GM18520 (cell line): ENCODE results near the gene RPS6KA5.
"Not testable (repeated sequence)": the region's sequence is repeated elsewhere in the genome, so short reads cannot be mapped to it uniquely, and the experiment has no call there.

ENCODE experiments used
- ATAC-seq: cut with Tn5 transposase; IDR thresholded peaks from one replicate; pipeline ENCODE4 v1.9.1; 2021; ENCODE audit not compliant: unreplicated experiment

Gene RPS6KA5

DNA sequence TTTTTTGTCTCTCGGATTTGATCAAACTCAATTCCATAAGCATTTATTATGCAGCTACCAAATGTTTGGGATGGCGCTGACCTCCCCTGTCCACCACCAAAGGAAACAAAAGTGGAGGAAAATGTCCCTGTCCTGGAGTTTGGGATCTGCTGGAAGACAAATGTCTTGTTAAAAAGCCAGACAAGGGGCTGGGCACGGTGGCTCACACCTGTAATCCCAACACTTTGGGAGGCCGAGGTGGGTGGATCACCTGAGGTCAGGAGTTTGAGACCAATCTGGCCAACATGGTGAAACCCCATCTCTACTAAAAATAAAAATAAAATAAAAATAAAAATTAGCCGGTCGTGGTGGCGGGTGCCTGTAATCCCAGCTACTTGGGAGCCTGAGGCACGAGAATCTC, 221.9 kb downstream of the RPS6KA5 start:
- ATAC-seq = not testable (repeated sequence)

DNA sequence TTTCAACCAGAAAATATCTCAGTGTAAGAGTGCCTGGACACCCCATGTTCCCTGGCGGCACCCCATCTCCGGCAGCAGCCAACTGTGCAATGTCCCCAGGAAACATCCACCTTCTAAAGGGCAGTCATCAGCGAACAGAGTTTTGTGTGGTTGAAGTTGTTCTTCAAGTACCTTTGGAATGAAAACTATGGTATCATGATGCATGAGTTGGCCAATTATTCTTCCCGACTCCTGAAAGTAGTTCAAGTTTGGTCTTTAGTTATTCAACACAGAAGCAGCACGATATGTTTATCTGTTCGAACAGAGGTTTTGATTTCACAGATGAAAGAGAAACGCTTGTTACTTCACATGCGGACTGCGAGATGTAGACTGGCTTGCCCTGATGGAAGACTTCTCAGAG, 223.1 kb downstream of the RPS6KA5 start:
- ATAC-seq = no peak

DNA sequence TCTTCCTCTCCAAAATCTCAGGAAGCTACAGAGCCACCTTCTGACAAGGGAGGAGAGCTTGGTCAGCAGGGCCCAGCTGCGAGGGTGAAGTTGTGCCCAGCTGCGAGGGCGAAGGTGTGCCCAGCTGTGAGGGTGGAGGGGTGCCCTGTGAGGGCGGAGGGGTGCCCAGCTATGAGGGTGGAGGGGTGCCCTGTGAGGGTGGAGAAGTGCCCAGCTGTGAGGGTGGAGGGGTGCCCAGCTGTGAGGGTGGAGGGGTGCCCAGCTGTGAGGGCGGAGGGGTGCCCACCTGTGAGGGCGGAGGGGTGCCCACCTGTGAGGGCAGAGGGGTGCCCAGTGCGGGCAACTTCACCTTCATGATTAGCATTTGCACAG, 223.8 kb downstream of the RPS6KA5 start:
- no peak for ATAC-seq

DNA sequence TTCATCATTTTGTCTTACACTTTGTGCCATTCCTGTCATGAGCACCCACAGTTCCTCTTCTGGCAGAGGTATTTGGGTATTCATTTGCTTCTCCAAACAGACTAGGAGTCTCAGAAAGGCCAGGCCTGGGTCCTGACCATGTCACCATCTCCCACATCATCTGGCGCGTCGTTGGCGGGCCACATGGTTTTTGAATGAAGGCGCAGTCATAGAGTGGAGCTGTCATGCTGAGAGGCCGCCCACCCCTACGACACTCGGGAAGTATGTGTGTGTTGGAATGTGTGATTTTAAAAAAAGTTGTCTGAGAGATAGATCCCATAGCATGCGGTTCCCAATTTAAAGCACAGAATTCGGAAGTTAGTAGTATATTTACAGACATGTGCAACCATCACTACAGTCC, 228.6 kb downstream of the RPS6KA5 start:
- ATAC-seq = no peak

DNA sequence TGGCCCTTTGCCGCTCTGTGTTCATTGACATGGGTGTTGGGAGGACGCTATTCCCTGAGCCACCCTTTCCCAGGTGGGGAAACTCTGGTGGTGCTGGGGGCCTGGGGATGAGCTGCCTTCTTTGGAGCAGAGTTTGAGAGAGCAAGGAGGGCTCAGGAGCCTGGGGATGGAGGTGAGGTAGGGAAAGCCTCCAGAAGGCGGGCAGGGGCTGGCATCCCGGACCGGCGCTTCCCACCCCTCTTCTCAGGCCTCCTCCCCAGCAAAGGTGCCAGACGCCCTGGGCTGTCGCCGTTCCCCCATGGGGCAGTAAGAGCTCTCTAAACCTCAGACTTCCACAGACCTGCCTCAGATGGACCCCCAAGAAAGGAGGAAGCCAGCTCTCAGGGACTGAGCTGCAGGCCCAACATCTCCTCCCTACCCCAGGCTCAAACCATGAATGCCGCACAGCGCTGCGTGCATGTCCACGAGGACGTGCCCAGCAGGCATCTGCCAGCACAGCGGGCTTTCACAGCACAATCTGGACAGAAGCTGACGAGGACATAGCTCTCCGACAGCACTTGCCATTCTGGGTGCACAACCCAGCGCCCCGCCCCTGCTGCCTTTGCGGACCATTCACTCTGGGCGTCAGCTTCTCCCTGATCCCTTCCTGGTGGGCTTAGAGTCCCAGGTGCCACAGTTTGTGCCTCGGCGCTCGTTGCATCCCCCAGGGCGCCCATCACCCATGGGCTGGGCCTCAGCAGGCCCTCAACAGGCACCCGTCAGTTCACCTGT, 229.3 kb downstream of the RPS6KA5 start:
- no peak for ATAC-seq

DNA sequence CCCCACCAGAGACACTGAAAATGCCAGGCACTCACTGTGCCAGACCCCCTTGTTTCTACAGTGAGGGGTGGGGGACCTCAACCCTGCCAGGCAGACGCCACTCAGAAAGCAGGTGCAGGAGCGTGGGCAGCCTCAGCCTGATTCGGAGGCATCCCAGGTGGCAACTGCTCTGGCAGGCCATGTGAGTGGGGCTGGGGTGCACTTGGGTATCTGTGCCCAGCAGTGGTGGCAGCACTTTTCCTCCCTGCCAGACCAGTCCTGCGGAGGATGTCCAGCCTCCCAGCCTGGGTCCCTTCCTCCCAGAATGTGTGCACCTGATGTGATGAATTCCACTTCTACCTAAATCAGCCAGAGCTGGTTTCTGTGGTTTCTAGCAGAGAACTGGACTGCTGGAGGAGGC, 230.8 kb downstream of the RPS6KA5 start:
- ATAC-seq = no peak

DNA sequence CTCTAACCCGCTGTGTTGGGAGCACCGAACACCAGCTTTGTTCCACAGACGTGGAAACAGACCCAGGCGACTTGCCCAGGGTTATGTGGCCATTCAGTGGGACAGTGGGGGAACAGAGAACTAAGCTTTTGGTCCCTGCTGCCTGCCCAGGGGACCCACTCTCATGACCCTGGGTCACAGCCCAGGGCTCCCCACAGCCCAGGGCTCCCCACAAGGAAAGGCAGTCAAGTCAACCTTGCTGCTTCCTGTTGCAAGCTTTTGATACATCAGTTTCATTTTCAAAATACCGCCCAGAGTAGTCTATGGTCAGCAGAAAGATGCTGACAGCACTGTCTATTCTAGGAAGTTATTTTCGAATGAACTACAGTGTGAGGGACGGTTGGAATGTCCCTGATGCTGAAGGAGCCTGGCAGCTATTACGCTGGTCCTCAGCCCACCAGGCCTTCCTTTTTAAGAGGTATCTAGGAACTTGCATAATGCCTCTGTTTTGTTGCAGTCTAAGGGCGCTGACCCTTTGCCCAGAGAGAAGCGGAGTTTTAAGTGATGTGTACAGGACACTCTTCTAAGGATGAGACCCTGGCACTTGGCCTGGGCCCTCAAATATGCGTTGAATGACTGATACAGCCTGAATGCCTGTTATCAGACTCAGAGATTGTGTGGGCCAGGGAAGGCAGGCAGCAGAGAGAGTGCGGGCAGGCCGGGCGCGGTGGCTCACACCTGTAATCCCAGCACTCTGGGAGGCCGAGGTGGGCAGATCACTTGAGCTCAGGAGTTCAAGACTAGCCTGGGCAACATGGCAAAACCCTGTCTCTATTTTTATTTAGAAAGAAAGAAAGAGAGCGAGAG, 231.6 kb downstream of the RPS6KA5 start:
- ATAC-seq = no peak

DNA sequence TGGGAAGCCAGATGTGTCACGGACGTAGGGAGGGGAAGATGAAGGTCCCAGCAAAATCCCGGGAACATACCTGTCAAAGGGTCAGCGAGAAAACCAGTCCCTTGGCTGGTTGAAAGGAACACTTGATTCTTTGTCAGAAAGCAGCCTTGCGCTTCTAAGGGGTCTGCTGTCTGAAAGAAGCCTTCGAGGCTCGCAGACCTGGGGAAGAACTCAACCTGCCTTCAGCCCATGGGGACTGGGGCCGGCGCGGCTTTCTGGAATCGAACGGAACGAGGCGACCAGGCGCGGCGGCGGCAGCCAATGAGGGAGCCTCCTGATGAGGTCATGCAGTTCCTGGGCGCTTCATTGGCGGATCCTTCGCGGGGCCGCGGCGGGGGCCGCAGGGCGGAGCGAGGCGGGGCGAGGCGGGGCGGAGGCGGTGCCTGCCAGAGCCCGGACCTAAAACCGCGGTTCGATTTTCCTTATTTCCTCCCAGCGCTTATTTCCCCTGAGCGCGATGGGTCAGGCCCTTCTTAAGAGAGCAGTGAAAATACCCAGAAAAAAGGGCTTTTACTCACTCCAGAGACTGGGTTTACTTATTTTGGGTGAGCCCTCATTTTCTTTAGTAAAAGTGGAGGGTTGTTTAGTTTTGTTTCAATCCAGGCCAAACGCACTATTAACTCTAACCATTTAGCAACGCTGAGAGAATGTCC, 232.4 kb downstream of the RPS6KA5 start:
- peak; percentile 96 for ATAC-seq

DNA sequence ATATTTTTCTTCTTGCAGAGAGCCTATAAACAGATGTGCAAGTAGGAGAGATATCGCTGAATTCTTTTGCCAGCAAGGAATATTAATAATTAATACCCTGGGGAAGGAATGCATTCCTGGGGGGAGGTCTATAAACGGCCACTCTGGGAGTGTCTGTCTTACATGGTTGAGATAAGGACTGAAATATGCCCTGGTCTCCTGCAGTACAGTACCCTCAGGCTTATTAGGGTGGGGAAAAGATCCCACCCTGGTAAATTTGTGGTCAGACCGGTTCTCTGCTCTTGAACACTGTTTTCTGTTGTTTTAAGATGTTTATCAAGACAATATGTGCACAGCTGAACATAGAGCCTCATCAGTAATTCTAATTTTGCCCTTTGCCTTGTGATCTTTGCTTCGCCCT, 236.9 kb downstream of the RPS6KA5 start:
- ATAC-seq = not testable (repeated sequence)

DNA sequence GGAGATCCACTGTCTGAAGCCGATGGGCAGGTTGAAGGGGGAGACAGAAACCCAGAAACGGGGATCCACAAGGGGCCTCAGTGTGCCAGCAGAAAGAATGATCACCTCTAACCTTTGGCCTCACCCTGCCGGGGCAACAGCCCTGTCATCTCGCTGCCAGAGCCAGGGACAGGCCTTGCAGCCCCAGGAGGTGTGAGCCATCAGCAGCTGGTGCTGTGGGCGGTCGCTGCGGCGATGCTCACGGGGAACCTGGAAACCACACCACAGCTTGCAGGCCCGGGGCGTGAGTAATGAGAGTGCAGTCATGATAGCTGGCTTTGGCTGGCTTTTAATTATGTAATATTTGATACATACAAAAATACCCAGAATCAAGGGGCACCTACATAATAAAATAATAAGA, 239.5 kb downstream of the RPS6KA5 start:
- peak; percentile 93 for ATAC-seq

DNA sequence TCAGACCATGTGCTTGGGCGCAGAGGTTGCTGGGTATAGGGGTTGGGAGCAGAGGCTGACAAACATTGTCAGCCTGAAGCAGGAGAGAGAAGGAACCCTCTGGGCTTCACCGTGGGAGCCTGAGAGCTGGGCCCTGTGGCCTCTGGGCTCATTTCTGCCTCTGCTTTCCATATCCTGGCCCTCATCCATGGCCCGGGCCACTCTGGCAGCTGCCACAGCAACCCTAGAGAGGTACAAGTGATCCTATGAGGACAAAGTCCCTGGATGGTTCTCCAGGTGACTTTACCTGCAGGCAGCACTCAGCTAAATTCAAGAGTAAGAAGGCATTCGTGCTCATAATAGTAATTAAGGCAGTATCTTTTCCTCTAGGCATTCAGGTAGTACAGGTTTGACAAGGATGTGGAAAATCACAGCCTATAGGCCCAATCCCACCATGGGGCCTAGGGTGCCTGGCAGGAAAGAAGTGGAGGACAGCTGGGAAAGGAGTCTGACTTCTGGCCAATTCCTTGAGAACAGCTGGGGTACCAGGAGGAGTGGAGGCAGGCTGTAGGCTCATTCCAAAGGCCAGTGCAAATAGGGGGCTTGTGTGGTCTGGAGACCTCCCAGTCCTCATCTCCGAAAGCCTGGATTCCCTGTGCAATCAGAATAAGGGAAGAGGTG, 240.6 kb downstream of the RPS6KA5 start:
- ATAC-seq = no peak

DNA sequence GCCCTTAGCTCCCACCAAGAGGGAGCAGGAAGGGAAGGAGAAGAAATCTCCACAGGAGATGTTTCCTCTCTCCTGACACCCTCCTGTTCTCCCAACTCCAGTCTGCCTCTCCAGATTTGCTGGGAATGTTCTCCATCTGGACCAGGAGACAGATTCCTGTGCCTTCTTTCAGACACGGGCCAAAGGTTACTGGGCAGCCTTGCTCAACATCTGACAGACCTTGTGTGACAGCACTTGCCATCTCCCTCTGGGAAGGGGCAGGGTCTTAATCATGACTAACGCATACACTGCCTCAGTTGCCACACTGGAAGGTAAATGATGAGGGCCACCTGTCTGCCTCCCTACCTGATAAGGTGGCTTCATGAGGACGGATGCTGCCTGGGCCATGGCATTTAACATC, 241.7 kb downstream of the RPS6KA5 start:
- ATAC-seq = no peak

DNA sequence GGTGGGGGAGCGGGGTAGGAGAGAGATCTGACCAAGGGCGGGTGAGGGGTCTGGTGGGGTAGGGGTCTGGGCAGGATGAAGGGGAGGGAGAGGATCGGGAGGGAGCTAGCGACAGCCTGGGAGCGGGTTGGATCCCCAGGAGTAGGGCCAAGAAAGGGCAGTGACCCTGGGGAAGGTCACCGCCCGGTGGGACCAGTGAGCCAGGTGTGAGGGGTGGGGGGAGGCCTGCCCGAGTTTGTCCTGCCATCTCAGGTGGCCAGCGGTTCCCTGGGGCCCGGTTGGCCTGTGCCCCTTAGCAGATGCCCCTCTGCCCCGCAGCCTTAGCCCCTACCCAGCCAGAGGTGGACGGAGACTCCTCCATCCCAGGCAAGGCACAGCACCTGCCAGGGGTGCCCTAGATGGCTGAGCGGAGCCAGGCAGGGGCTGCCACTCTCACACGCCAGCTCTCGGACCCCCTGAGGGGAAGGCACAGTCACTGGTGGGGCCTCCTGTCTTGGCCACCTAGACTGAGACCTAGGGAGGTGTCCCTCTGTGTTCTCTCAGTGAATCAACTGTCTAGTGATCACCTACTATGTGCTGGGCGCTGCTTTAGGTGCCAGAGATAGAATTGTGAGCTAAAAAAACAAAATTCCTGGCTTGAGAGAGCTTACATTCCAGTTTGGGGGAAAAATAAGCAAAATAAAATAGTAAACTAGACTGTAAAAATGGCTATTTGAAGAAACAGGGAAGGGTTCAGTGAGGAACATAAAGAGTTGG, 243.6 kb downstream of the RPS6KA5 start:
- ATAC-seq = no peak

DNA sequence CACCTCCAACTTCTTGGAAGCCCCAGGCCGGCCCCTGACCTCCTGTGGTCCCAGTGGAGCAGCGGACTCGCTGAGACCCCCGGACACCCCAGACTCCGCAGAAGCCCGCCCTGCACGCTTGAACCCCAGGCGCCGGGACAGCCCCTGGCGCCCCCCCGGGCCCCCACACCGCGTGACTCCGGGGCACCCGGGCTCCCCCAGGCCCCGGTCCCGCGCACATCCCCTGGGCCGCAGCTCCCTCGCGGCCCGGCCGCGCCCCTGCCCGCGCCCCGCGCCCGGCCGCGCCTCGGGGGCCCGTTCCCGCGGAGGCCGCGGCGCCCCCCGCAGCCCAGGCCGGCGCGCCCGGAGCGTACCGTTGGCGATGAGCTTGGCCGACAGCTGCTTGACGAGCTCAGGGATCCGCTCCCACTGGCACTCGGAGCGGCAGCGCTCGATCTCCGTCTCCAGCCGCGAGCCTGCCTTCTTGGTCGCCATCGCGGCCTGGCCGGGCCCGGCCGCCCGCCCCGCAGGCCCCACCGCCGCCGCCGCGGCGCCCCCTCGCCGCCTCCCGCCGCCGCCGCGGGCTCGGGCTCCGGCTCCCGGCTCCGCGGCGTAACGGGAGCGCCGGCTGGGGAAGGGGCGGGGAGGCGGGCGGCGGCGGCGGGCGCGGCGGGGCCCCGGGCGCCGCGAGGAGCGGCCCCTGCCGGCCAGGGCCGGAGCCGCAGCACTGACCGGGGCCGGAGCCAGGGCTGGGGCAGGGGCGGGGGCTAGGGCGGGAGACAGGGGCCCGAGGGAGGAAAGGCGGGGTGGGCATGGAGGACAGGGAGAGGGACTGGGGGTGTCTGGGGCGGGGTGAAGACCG, 244.4 kb downstream of the RPS6KA5 start, which contains the start of gene TTC7B:
TTC7B (minus strand) TSS at position 609 of the 841 bp plus-strand sequence; CDS start at position 474, 135 bp downstream.
- ATAC-seq = no peak

DNA sequence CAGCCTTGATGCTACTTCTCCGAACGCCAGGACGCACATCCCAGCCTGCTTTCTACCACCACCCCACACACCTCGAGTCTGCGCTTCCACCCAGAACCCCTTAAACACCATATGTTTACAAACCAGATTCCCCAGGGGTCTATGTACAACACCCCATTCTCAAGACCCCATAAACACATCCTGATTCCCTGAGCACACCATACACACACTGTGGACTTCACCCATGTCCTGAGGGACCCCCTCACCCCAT, 244.9 kb downstream of the RPS6KA5 start:
- no peak for ATAC-seq

DNA sequence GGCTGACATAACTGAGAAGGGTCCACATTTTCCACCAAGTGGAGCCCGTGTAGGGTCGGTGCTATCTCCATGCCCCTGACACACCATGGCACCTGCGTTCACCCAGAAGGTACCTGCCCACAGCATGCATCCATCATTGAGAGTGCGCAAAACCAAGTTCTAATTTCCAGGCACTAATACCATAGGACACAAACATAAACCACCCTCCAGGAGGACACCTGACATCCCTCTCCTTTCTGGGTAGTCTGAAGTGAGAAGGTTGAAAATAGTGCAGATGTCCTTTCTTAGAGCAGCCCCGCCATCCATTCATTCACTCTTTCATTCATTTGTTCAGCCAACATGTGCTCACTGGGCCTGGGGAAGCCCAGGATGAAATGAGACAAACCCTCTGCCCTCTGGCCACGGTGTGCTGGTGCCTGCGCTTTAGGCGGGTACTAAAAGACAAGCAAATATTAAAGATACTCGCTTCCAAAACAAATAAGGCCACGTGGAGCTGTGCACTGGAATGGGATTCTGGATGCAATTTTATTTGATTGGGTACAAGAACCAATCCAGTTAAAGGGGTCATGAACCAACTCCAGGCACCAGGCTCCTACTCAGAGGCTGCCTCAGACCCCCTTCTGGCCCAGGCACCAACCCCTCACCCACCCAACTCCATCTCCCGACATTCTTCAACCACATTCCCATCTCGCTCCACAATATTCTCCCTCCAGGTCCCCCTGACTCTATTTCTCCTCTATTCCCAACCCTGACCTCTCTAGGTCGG, 245.5 kb downstream of the RPS6KA5 start:
- no peak for ATAC-seq

DNA sequence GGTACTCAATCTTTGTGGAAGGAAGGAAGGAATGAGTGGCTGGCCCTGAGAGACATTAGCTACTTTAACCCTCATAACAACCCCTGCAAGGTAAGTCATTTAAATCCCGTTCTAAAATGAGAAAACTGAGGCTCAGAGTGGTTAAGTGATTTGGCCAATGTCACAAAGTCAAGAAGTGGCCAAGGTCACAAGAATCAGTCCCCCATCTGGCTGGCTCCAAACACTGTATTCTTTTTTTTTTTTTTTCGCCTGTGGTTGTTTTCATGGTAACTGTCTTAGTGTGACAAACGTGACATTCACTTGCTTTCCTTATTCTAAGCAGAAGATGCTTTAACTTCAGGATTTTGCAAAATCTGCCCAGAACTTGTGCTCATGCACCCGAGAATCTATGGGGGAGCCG, 247.0 kb downstream of the RPS6KA5 start:
- no peak for ATAC-seq

DNA sequence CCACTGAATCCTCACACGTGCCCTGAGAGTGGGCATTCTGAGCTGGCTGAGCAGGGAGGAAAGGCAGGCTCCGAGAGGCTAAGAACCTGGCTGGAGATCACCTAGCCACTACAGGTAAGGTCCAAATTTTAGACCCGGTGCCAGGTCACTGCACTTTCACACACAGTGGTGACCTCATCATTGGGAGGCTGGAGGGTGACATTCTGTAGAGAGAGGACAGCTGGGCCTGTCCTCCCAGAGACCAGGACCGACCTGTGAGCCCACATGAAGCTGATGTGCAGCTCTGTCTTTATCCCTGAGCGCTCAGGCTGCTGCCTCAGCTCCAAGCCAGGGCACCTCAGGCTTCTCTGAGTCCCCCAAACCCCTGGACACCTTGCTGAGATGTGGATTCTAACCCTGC, 248.3 kb downstream of the RPS6KA5 start:
- no peak for ATAC-seq

DNA sequence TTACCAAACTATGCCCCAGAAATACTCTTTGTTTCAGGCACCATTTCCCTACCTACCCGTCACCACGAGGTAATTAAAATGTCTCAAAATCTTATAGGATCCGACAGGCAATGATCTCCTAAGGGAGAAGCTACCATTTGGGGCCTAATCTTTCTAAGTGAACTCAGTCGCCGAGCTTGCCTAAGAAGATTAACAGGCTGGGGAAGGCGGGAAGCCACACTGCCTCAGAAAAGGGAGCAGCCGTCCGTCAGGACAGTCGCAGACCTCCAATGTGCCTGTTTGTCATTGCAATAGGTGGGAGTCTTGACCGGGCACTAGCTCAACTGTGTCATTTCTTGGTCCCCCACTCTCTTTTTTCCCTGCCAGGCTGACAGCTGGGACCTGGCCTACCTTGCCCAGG, 248.8 kb downstream of the RPS6KA5 start:
- no peak for ATAC-seq
